PFSK-1 (cell line): ENCODE measurements around the gene KRTAP20-2.

Source experiments
- POLR2AphosphoS5 ChIP-seq: IDR thresholded peaks from 2 replicates; pipeline ENCODE4 v1.6.1; 2012; ENCODE audit warnings: low read depth, mild to moderate bottlenecking, control low read depth, low read length, moderate library complexity
- SIN3A ChIP-seq: IDR thresholded peaks from 2 replicates; pipeline ENCODE4 v1.6.1; 2012; ENCODE audit warnings: mild to moderate bottlenecking, low read length, moderate library complexity, borderline replicate concordance; ENCODE audit not compliant: insufficient read depth
- TF ChIP-seq, protein P1 (sequence below), 2 experiments: IDR thresholded peaks; 2 replicates each; pipeline versions ENCODE4 v1.6.1 to v1.8.0; 2011 to 2012; ENCODE audit warnings: low read depth in 2 of 2, low read length in 2 of 2, control low read depth in 1 of 2, inconsistent platforms in 1 of 2, mild to moderate bottlenecking in 1 of 2, moderate library complexity in 1 of 2; ENCODE audit not compliant: insufficient read depth in 1 of 2

DNA sequence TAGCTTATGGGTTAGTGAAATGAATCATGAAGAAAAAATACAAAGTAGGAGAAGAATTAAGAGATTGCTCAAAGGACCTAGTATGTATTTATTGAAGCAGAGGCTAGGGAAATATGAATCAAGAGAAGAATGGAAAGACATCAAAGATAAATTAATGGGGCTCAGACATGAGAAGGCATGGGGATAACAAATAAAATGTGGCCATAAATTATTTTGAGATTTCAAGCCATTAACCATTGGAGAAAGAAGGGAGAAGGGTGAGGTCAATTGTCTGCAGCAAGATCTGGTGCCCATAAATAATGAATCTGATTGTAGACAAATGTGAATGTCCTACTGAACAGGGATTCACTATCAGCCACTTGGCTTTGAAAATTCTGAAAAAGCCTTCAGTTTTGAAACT, 17.9 kb downstream of the KRTAP20-2 start:
- TF ChIP-seq POLR2AphosphoS5: no peak
- TF ChIP-seq, protein P1, sequence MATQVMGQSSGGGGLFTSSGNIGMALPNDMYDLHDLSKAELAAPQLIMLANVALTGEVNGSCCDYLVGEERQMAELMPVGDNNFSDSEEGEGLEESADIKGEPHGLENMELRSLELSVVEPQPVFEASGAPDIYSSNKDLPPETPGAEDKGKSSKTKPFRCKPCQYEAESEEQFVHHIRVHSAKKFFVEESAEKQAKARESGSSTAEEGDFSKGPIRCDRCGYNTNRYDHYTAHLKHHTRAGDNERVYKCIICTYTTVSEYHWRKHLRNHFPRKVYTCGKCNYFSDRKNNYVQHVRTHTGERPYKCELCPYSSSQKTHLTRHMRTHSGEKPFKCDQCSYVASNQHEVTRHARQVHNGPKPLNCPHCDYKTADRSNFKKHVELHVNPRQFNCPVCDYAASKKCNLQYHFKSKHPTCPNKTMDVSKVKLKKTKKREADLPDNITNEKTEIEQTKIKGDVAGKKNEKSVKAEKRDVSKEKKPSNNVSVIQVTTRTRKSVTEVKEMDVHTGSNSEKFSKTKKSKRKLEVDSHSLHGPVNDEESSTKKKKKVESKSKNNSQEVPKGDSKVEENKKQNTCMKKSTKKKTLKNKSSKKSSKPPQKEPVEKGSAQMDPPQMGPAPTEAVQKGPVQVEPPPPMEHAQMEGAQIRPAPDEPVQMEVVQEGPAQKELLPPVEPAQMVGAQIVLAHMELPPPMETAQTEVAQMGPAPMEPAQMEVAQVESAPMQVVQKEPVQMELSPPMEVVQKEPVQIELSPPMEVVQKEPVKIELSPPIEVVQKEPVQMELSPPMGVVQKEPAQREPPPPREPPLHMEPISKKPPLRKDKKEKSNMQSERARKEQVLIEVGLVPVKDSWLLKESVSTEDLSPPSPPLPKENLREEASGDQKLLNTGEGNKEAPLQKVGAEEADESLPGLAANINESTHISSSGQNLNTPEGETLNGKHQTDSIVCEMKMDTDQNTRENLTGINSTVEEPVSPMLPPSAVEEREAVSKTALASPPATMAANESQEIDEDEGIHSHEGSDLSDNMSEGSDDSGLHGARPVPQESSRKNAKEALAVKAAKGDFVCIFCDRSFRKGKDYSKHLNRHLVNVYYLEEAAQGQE (IDR thresholded peaks at IDR 0.05; ENCODE audit: insufficient read depth in 1 of 2, low read depth in 2 of 2, low read length in 2 of 2): no peak
- no peak for TF ChIP-seq SIN3A
